Measurements from ENCODE around the gene RRAS2.

Gene RRAS2

GRCh38 chr11:14322510-14322909 is 36.5 kb downstream of the RRAS2 start:
- Histone ChIP-seq H3K27ac (replicated peaks) (no peak overlapping the region), H3K27me3 (ENCODE audit: insufficient read depth, poor library complexity, severe bottlenecking) (peaks cover 4% of the 10 kb centered on the region), H3K4me3 (replicated peaks; ENCODE audit: insufficient read depth, low read length) (no peak overlapping the region)
- TF ChIP-seq REST (IDR thresholded peaks at IDR 0.05; ENCODE audit: insufficient replicate concordance, low read depth) (no peak), GABPA (IDR thresholded peaks at IDR 0.05; ENCODE audit: low read depth) (no peak), SPI1 (IDR thresholded peaks at IDR 0.05; ENCODE audit: borderline replicate concordance, low read depth) (no peak), POLR2AphosphoS5 (IDR thresholded peaks at IDR 0.05; ENCODE audit: low read depth) (no peak), CTCF (IDR thresholded peaks at IDR 0.05; ENCODE audit: insufficient read depth, low read length) (no peak)
- DNase-seq (ENCODE audit: low read depth in 1 of 2, low spot score in 1 of 2): no peak

GRCh38 chr11:14320020-14320419 is 39.0 kb downstream of the RRAS2 start:
- no peak for DNase-seq (ENCODE audit: low read depth in 1 of 2, low spot score in 1 of 2)
- no peak overlapping the region for H3K27ac ChIP-seq (replicated peaks)
- TF ChIP-seq REST (IDR thresholded peaks at IDR 0.05; ENCODE audit: insufficient replicate concordance, low read depth) (no peak), POLR2AphosphoS5 (IDR thresholded peaks at IDR 0.05; ENCODE audit: low read depth) (no peak), SPI1 (IDR thresholded peaks at IDR 0.05; ENCODE audit: borderline replicate concordance, low read depth) (no peak), CTCF (IDR thresholded peaks at IDR 0.05; ENCODE audit: insufficient read depth, low read length) (no peak), GABPA (IDR thresholded peaks at IDR 0.05; ENCODE audit: low read depth) (no peak)
- H3K4me3 ChIP-seq (replicated peaks; ENCODE audit: insufficient read depth, low read length): no peak overlapping the region
- H3K27me3 ChIP-seq (ENCODE audit: insufficient read depth, poor library complexity, severe bottlenecking): peaks cover 4% of the 10 kb centered on the region

GRCh38 chr11:14318581-14318981 is 40.4 kb downstream of the RRAS2 start:
- DNase-seq (ENCODE audit: low read depth in 1 of 2, low spot score in 1 of 2): no peak
- TF ChIP-seq CTCF (IDR thresholded peaks at IDR 0.05; ENCODE audit: insufficient read depth, low read length): no peak
- no peak for TF ChIP-seq REST (IDR thresholded peaks at IDR 0.05; ENCODE audit: insufficient replicate concordance, low read depth)
- no peak for TF ChIP-seq SPI1 (IDR thresholded peaks at IDR 0.05; ENCODE audit: borderline replicate concordance, low read depth)
- no peak for TF ChIP-seq POLR2AphosphoS5 (IDR thresholded peaks at IDR 0.05; ENCODE audit: low read depth)
- no peak for TF ChIP-seq GABPA (IDR thresholded peaks at IDR 0.05; ENCODE audit: low read depth)
- Histone ChIP-seq H3K4me3 (replicated peaks; ENCODE audit: insufficient read depth, low read length) (no peak overlapping the region), H3K27ac (replicated peaks) (no peak overlapping the region), H3K27me3 (ENCODE audit: insufficient read depth, poor library complexity, severe bottlenecking) (peaks cover 4% of the 10 kb centered on the region)

Data from HL-60 (cell line).